RWPE2 (cell line): ENCODE measurements around the gene ZC3H7B.

Source experiments
- ATAC-seq: fragments of 200-7000 bp; cut with Tn5 transposase; 3 replicates; pipeline ENCODE4 v1.9.1; 2021; ENCODE audit warnings: low read depth
- DNase-seq: peaks from one replicate; pipeline ENCODE4 v3.0.0-alpha.2; 2020; ENCODE audit warnings: low spot score
- H3K27ac ChIP-seq: fragments of 450-650 bp; 2 replicates; pipeline ENCODE4 v1.5.1; 2017; ENCODE audit warnings: mild to moderate bottlenecking; ENCODE audit not compliant: poor library complexity, severe bottlenecking
- H3K27me3 ChIP-seq: fragments of 250-450 bp; sonication (Bioruptor Pico); 2 replicates; pipeline ENCODE4 v1.5.1; 2021; ENCODE audit warnings: mild to moderate bottlenecking, moderate library complexity; ENCODE audit not compliant: insufficient read depth, poor library complexity, severe bottlenecking
- H3K36me3 ChIP-seq: fragments of 250-450 bp; sonication (Bioruptor Pico); 2 replicates; pipeline ENCODE4 v1.5.1; 2020; ENCODE audit warnings: low read depth, mild to moderate bottlenecking, moderate library complexity
- H3K4me1 ChIP-seq: fragments of 250-450 bp; sonication (Bioruptor Pico); 2 replicates; pipeline ENCODE4 v1.5.1; 2021; ENCODE audit warnings: mild to moderate bottlenecking, moderate library complexity; ENCODE audit not compliant: insufficient read depth, poor library complexity, severe bottlenecking
- H3K4me3 ChIP-seq: fragments of 250-450 bp; sonication (Bioruptor Pico); 2 replicates; pipeline ENCODE4 v1.5.1; 2021; ENCODE audit warnings: mild to moderate bottlenecking, moderate library complexity; ENCODE audit not compliant: severe bottlenecking
- H3K9me3 ChIP-seq: fragments of 250-450 bp; sonication (Bioruptor Pico); 2 replicates; pipeline ENCODE4 v1.5.1; 2021; ENCODE audit warnings: mild to moderate bottlenecking, moderate library complexity; ENCODE audit not compliant: severe bottlenecking
- TF ChIP-seq, protein P1 (sequence below): fragments of 450-650 bp; IDR thresholded peaks from one replicate; pipeline ENCODE4 v1.5.1; 2017; ENCODE audit warnings: mild to moderate bottlenecking, moderate library complexity; ENCODE audit not compliant: poor library complexity, severe bottlenecking

The ZC3H7B gene

DNA sequence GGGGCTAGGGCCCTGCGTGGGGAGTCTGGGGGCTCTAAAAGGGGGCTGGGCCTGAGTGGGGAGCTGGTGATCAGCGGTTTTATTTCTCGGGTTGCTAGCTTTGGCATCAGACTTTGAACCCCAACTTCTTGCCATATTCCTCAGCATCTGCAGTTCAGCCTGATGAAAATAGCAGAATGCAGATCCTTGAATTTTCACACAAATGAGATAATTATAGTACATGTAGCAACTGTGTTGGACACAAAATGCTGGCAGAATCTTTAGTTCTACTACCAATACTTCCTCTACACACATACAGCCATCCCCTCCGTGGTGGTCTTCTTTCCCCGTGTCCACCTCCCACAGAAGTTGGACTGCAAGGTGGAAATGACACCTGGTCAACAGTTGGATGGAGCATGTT, 1.5 kb downstream of the ZC3H7B start:
- Histone ChIP-seq H3K27ac (peak overlapping the region; percentile 84), H3K27me3 (no peaks in the 10 kb centered on the region), H3K9me3 (no peaks in the 10 kb centered on the region), H3K4me3 (peak overlapping the region; percentile 61), H3K4me1 (peaks cover 19% of the 10 kb centered on the region), H3K36me3 (peaks cover 18% of the 10 kb centered on the region)
- ATAC-seq (no peak), DNase-seq (no peak)
- TF ChIP-seq, protein P1, sequence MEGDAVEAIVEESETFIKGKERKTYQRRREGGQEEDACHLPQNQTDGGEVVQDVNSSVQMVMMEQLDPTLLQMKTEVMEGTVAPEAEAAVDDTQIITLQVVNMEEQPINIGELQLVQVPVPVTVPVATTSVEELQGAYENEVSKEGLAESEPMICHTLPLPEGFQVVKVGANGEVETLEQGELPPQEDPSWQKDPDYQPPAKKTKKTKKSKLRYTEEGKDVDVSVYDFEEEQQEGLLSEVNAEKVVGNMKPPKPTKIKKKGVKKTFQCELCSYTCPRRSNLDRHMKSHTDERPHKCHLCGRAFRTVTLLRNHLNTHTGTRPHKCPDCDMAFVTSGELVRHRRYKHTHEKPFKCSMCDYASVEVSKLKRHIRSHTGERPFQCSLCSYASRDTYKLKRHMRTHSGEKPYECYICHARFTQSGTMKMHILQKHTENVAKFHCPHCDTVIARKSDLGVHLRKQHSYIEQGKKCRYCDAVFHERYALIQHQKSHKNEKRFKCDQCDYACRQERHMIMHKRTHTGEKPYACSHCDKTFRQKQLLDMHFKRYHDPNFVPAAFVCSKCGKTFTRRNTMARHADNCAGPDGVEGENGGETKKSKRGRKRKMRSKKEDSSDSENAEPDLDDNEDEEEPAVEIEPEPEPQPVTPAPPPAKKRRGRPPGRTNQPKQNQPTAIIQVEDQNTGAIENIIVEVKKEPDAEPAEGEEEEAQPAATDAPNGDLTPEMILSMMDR: no peak

DNA sequence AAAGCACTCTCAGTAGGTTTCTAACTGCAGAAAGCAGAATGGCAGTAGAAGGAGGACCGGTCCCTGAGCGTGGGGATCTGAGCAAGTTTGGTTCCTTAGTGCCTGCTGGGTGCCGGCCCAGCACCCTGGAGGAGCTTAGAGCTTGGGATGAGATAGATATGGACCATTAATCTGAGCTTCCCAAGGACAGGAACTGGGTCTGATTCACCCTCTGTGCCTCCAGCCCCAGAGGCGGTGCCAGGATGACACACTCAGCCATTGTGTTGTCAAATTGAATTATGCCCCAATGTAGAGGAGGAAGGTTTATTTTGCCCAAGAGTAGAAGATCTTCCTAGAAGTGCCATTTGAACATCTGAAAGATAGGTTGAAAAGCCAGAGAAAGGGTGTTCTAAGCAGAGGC, 4.3 kb downstream of the ZC3H7B start:
- Histone ChIP-seq H3K36me3 (peaks cover 24% of the 10 kb centered on the region), H3K4me1 (peaks cover 17% of the 10 kb centered on the region), H3K27me3 (no peaks in the 10 kb centered on the region), H3K4me3 (no peak overlapping the region), H3K9me3 (no peaks in the 10 kb centered on the region), H3K27ac (peak overlapping the region; percentile 84)
- DNase-seq (no peak), ATAC-seq (peak; percentile 86)
- TF ChIP-seq, protein P1: no peak

DNA sequence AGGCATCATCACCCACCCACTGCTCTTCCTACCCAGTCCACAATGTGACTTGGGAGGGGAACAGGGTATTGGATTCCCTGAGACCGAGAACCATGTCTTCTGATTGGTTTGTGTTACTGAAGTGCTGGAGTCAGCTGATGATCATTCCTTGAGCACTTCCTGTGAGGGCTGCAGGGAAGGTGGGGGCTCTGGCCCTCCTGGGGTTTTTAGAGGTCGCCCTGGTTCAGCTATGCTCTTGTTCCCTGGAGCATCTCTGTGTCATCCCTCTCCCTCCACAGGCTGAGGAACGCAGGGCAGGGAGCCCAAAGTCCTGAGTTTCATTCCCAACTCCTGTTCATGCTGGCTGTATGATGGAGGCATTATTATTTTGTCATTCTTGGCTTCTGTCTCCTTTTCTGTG, 6.7 kb downstream of the ZC3H7B start:
- no peak for DNase-seq
- no peaks in the 10 kb centered on the region for H3K9me3 ChIP-seq
- TF ChIP-seq, protein P1: no peak
- ATAC-seq: no peak
- peaks cover 11% of the 10 kb centered on the region for H3K4me1 ChIP-seq
- H3K36me3 ChIP-seq: peaks cover 24% of the 10 kb centered on the region
- H3K27me3 ChIP-seq: no peaks in the 10 kb centered on the region
- peak overlapping the region; percentile 4 for H3K27ac ChIP-seq
- H3K4me3 ChIP-seq: no peak overlapping the region

DNA sequence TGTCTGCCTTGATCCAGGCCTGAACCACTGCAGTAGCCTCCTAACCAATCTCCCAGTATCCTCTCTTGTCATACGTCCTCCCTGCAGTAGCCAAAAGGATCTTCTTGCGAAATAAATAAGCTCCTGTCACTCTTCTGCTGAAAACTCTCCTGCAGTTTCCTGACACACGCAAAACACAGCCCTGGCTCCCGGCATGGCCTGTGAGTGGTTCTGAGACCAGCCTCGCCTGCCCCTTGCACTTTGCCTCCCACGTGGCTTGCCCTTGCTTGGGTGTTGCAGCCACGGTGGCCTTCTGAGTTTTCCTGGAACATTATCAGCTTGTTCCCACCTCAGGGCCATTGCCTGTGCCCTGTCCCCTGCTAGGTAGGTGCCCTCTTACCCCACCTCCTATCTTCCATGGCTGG, 7.2 kb downstream of the ZC3H7B start:
- no peak for ATAC-seq

DNA sequence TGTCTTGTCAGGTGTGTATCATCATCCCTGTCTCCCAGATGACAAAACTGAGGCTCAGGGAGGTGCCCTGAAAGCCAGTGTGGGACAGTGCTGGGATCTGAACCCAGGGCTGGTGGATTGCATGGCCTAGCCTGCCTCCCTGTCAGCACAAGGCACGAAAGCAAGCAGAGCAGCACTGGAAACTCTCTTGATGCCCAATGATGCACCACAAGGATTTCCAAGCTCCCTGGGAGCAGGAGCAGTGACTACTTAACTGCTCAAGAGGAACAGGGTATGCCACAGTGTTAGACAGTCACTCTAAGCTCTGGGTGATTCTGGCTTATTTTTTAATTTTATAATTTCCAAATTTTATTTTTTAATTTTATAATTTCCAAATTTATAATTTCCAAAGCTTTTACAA, 9.0 kb downstream of the ZC3H7B start:
- Histone ChIP-seq H3K36me3 (peaks cover 24% of the 10 kb centered on the region), H3K4me3 (no peak overlapping the region), H3K27me3 (no peaks in the 10 kb centered on the region), H3K27ac (no peak overlapping the region), H3K4me1 (peaks cover 8% of the 10 kb centered on the region), H3K9me3 (no peaks in the 10 kb centered on the region)
- DNase-seq (no peak), ATAC-seq (no peak)
- TF ChIP-seq, protein P1: no peak

More for the DNA sequence above, 7.2 kb downstream of the ZC3H7B start:
- Histone ChIP-seq H3K4me3 (no peak overlapping the region), H3K27me3 (no peaks in the 10 kb centered on the region), H3K27ac (peak overlapping the region; percentile 4), H3K9me3 (no peaks in the 10 kb centered on the region), H3K4me1 (peaks cover 9% of the 10 kb centered on the region), H3K36me3 (peaks cover 24% of the 10 kb centered on the region)
- no peak for DNase-seq
- TF ChIP-seq, protein P1: no peak
